ENCODE measurements around the gene PADI2.

Gene PADI2

GRCh38 chr1:17143760-17144159, 24.5 kb upstream of the PADI2 start:
- Histone ChIP-seq H3K9ac (ENCODE audit: insufficient read length) (no peak overlapping the region), H3K36me3 (ENCODE audit: insufficient read depth, low read length) (no peaks in the 10 kb centered on the region), H3K4me3 (no peak overlapping the region), H3K9me3 (ENCODE audit: low read depth, low read length) (no peaks in the 10 kb centered on the region), H3K27ac (no peak overlapping the region)
- no peak for DNase-seq (ENCODE audit: low read depth, low spot score)
- TF ChIP-seq POLR2AphosphoS5 (IDR thresholded peaks at IDR 0.05; ENCODE audit: borderline replicate concordance, low read depth, low read length), result no peak
- no peak for TF ChIP-seq FOXP2 (optimal IDR thresholded peaks at IDR 0.05; ENCODE audit: control extremely low read depth, extremely low read length, insufficient read depth)
- TF ChIP-seq EZH2 (IDR thresholded peaks at IDR 0.05), result no peak

DNA sequence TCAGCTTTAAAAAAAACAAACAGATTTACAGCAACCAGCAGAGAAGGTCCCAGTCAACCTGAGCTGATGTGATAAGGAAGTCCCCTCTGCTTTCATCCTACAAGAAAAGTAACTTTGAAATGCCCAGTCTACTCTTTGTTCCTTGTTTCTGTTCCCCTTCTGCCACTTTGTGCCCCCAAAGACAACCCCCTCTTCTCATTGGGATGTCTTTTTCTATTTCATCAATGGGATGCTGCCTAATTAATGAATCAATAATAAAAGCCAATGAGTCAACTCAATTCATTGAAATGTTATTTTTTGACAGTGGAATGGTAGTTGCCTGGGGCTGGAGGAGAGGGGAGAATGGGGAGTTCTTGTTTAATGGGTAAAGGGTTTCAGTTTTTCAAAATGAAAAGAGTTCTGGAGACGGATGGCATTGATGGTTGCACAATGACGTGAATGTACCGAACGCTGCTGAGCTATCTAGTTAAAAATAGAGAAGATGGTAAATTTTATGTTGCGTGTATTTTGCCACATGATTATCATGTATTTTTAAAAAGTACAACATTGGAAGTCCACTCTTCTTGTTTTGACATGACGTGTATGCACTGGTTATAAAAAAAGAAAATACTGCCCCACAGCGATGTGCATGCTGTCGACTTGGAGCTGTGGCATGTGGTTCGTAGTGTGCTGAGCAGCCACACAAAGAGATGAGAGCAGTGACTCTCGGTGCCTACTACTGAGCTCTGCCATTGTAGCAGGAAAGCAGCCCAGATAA, 22.4 kb upstream of the PADI2 start:
- Histone ChIP-seq H3K9me3 (ENCODE audit: low read depth, low read length) (no peaks in the 10 kb centered on the region), H3K36me3 (ENCODE audit: insufficient read depth, low read length) (no peaks in the 10 kb centered on the region), H3K27ac (no peak overlapping the region), H3K4me3 (no peak overlapping the region), H3K9ac (ENCODE audit: insufficient read length) (no peak overlapping the region)
- DNase-seq (ENCODE audit: low read depth, low spot score), result no peak
- TF ChIP-seq EZH2 (IDR thresholded peaks at IDR 0.05), result no peak
- TF ChIP-seq POLR2AphosphoS5 (IDR thresholded peaks at IDR 0.05; ENCODE audit: borderline replicate concordance, low read depth, low read length), result no peak
- TF ChIP-seq FOXP2 (optimal IDR thresholded peaks at IDR 0.05; ENCODE audit: control extremely low read depth, extremely low read length, insufficient read depth), result no peak

DNA sequence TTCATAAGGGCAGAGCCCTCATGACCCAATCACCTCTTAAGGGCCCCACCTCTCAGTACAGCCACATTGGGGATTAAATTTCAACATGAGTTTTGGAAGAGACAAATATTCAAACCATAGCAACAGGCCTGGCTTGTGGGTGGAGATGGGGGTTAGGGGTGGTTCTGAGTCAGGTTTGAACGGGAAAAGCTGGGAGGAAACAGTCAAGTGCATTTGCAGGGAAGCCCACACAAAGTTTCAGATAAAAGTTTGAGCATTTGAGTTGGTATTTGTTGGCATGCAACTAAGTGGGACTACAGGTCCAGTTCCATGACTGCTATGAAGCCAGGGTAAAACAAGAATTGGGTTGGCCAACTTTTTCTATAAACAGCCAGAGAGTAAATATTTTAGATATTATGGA, 21.0 kb upstream of the PADI2 start:
- no peak for DNase-seq (ENCODE audit: low read depth, low spot score)
- no peak overlapping the region for H3K27ac ChIP-seq

GRCh38 chr1:17139637-17140036, 20.4 kb upstream of the PADI2 start:
- Histone ChIP-seq H3K27ac (no peak overlapping the region), H3K4me3 (no peak overlapping the region), H3K9me3 (ENCODE audit: low read depth, low read length) (no peaks in the 10 kb centered on the region), H3K36me3 (ENCODE audit: insufficient read depth, low read length) (no peaks in the 10 kb centered on the region), H3K9ac (ENCODE audit: insufficient read length) (no peak overlapping the region)
- TF ChIP-seq FOXP2 (optimal IDR thresholded peaks at IDR 0.05; ENCODE audit: control extremely low read depth, extremely low read length, insufficient read depth) (no peak), EZH2 (IDR thresholded peaks at IDR 0.05) (no peak), POLR2AphosphoS5 (IDR thresholded peaks at IDR 0.05; ENCODE audit: borderline replicate concordance, low read depth, low read length) (no peak)
- no peak for DNase-seq (ENCODE audit: low read depth, low spot score)

More for the DNA sequence above, 21.0 kb upstream of the PADI2 start:
- TF ChIP-seq POLR2AphosphoS5 (IDR thresholded peaks at IDR 0.05; ENCODE audit: borderline replicate concordance, low read depth, low read length), result no peak
- no peak for TF ChIP-seq EZH2 (IDR thresholded peaks at IDR 0.05)
- TF ChIP-seq FOXP2 (optimal IDR thresholded peaks at IDR 0.05; ENCODE audit: control extremely low read depth, extremely low read length, insufficient read depth), result no peak
- Histone ChIP-seq H3K9me3 (ENCODE audit: low read depth, low read length) (no peaks in the 10 kb centered on the region), H3K36me3 (ENCODE audit: insufficient read depth, low read length) (no peaks in the 10 kb centered on the region), H3K9ac (ENCODE audit: insufficient read length) (no peak overlapping the region), H3K4me3 (no peak overlapping the region)

GRCh38 chr1:17137441-17137840, 18.2 kb upstream of the PADI2 start:
- TF ChIP-seq FOXP2 (optimal IDR thresholded peaks at IDR 0.05; ENCODE audit: control extremely low read depth, extremely low read length, insufficient read depth) (no peak), POLR2AphosphoS5 (IDR thresholded peaks at IDR 0.05; ENCODE audit: borderline replicate concordance, low read depth, low read length) (no peak), EZH2 (IDR thresholded peaks at IDR 0.05) (no peak)
- H3K9me3 ChIP-seq (ENCODE audit: low read depth, low read length), result no peaks in the 10 kb centered on the region
- no peak overlapping the region for H3K27ac ChIP-seq
- no peak overlapping the region for H3K4me3 ChIP-seq
- DNase-seq (ENCODE audit: low read depth, low spot score), result no peak
- no peaks in the 10 kb centered on the region for H3K36me3 ChIP-seq (ENCODE audit: insufficient read depth, low read length)
- H3K9ac ChIP-seq (ENCODE audit: insufficient read length), result no peak overlapping the region

GRCh38 chr1:17136936-17137335, 17.7 kb upstream of the PADI2 start:
- H3K4me3 ChIP-seq, result no peak overlapping the region
- TF ChIP-seq EZH2 (IDR thresholded peaks at IDR 0.05) (no peak), FOXP2 (optimal IDR thresholded peaks at IDR 0.05; ENCODE audit: control extremely low read depth, extremely low read length, insufficient read depth) (no peak), POLR2AphosphoS5 (IDR thresholded peaks at IDR 0.05; ENCODE audit: borderline replicate concordance, low read depth, low read length) (no peak)

GRCh38 chr1:17136145-17136544, 16.9 kb upstream of the PADI2 start:
- TF ChIP-seq EZH2 (IDR thresholded peaks at IDR 0.05) (no peak), POLR2AphosphoS5 (IDR thresholded peaks at IDR 0.05; ENCODE audit: borderline replicate concordance, low read depth, low read length) (no peak), FOXP2 (optimal IDR thresholded peaks at IDR 0.05; ENCODE audit: control extremely low read depth, extremely low read length, insufficient read depth) (no peak)
- Histone ChIP-seq H3K4me3 (no peak overlapping the region), H3K36me3 (ENCODE audit: insufficient read depth, low read length) (no peaks in the 10 kb centered on the region), H3K9me3 (ENCODE audit: low read depth, low read length) (no peaks in the 10 kb centered on the region), H3K9ac (ENCODE audit: insufficient read length) (no peak overlapping the region), H3K27ac (no peak overlapping the region)
- DNase-seq (ENCODE audit: low read depth, low spot score), result no peak

More at GRCh38 chr1:17136936-17137335, 17.7 kb upstream of the PADI2 start:
- Histone ChIP-seq H3K36me3 (ENCODE audit: insufficient read depth, low read length) (no peaks in the 10 kb centered on the region), H3K9ac (ENCODE audit: insufficient read length) (no peak overlapping the region), H3K27ac (no peak overlapping the region), H3K9me3 (ENCODE audit: low read depth, low read length) (no peaks in the 10 kb centered on the region)
- DNase-seq (ENCODE audit: low read depth, low spot score), result no peak

GRCh38 chr1:17135530-17135929, 16.3 kb upstream of the PADI2 start:
- no peak overlapping the region for H3K27ac ChIP-seq
- TF ChIP-seq EZH2 (IDR thresholded peaks at IDR 0.05) (no peak), FOXP2 (optimal IDR thresholded peaks at IDR 0.05; ENCODE audit: control extremely low read depth, extremely low read length, insufficient read depth) (no peak), POLR2AphosphoS5 (IDR thresholded peaks at IDR 0.05; ENCODE audit: borderline replicate concordance, low read depth, low read length) (no peak)
- DNase-seq (ENCODE audit: low read depth, low spot score), result no peak

More at GRCh38 chr1:17135530-17135929, 16.3 kb upstream of the PADI2 start:
- Histone ChIP-seq H3K36me3 (ENCODE audit: insufficient read depth, low read length) (no peaks in the 10 kb centered on the region), H3K9ac (ENCODE audit: insufficient read length) (no peak overlapping the region), H3K4me3 (no peak overlapping the region), H3K9me3 (ENCODE audit: low read depth, low read length) (no peaks in the 10 kb centered on the region)
